GM21526 (cell line): Measurements from ENCODE around the gene LTF.
"Not testable (repeated sequence)": the region's sequence is repeated elsewhere in the genome, so short reads cannot be mapped to it uniquely, and the experiment has no call there.

ENCODE experiments used
- ATAC-seq: cut with Tn5 transposase; IDR thresholded peaks from one replicate; pipeline ENCODE4 v1.9.1; 2021; ENCODE audit warnings: moderate library complexity; ENCODE audit not compliant: unreplicated experiment, low FRiP score

Gene LTF

DNA sequence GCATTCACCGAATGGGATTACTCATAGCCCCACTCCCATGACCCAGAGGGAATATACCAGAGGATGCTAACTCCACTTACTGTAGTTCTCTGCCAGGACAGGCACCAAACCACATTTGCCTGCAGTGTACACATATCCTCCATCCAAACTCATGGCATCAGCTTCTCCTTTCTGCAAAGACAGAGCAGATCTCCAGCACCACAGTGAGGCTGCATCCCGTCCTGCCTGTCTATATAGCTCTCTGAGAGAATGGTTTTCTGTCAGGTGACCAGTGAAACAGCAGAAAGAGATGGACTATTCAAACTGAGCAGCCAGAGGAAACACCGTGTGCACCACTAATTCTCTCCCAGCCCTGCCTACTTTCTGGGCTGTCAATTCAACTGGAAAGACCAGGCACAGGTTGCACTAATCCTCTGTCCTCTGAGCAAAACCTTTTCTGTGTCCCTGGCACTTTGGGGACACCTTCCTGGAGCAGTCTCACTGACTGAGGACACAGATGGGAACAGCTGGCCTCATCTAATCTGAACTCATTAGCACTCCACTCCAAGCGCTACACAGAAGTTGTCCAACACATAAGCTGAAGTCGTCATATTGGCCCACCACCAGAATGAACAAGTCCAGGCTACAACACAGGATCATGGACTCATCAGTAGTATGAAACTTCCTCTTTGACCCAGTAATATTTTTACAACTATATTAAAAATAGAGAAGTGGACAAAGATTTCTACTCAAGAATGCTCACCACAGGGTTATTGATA lies 17.3 kb downstream of the LTF start:
- ATAC-seq = no peak

DNA sequence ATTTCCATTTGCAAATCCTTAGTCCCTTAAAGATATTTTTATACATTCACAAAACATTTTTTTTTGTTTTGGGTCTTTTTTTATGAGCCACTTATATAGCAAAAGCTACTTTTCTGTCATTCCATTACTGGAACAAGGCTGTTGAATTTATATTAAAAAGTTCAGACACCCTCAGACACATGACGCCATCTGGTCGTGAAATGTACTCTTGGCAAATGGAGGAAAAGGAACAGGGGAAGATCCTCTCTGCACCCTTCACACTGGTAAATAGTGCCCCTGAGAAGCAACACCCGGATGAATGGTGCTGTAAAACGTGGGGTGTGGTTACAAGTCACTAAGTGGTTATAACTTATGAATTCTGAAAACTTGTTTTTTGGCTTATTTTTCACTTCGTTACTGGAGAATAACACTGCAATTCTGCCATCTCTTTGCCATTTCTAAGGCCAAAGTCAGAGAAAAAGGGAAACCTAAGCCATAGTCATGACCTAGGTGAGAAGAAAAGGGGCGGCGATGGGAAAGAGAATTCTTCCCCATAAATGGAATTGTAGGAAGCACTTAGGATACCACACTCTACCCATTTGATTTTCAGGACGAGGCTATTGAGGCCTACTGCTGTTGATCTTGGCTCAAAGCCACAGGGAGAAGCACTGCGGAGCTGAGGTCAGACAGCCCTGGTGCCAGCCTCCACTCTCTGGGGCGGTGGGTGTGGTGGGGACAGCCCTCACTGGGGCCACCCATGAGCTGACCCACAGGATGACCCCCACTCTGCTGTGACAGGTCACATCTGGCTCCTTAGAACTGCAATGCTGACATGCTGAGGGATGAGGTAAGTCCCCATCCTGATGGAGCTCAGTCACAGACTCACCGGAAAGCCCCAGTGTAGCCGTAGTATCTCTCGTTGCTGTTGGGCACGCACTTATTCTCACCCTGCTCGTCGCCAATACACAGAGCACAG lies 21.9 kb downstream of the LTF start:
- ATAC-seq = no peak

DNA sequence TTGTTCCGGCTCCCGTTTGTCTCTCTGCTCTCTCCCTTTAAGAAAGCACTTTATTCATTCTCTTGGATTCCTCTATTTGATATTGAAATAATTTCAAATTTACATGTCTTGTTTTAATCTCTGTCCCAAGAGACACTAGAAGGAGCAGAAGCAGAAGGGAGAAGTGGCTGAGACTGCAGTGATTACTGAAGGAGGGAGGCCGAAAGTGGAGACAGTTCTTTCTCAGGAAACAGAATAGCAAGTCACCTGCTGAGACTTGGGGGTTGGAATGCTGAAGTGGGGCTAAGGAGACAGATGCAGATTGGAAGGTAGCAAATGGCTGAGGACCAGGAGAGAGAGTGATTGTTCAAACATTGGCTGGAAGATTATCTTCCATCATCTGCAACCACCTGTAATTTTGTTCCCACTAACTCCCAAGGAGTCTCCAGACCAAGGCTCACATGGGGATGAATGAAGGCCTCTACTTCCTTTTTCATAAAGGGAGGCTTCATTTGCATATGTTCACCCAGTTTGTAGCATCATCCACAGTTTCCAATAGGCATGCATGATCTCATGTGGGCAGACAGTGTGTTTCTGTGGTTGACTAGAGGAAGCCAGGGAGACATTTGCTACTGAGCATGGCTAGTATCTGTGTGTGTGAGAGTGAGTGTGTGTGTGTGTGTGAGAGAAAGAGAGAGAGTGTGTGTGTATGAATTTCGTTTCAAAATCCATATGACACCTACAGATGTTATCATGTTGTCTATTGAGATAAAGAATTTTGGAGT lies 24.0 kb downstream of the LTF start:
- peak; percentile 73 for ATAC-seq

DNA sequence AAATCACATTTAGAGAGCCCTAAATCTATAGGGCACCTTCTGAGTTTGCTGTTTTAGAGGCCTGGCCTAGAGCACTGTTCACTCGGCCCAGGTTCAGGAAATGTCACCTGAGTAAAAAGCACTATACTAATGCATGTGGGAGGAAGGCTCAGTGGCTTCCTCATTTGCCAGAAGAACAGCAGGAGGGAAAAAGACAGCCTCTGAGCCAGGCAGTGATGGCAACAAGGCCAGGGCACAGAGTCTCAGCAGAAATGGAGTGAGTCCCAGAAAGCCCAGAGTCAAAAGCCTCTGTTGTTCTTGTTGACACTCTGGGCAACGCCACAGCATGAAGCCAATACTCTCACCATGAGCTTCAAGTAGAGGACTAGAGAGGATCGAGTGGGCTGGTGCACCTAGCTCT lies 25.9 kb downstream of the LTF start:
- no peak for ATAC-seq

DNA sequence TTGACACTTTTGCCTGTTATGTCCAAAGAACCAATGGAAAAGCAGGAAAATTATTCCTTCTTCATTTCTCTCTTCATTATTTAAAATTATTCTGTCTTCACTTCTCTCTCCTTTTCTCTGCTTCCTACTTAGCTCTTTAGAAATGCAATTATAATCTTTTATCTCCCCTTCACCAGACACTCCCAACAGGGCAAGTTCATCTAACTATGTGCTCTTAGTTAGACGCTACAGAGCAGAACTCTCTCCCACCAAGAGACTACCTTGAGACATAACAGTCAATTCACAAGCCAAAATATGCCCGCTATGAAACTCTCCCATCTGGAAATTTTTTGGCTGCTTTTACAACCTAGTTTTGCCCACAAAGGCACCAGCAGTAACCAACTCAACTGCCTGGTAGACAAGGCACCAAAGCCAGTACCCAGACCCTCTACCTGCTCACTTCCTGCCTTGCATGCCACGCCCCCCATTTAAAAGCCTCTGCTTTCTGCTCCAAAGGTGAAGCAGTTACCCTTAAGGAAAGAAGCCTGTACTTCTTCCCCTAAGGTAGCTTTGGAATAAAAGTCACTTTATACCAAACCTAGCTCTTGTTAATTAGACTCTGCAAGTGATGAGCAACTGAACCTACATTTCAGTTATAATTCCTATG lies 29.5 kb downstream of the LTF start:
- ATAC-seq = no peak

DNA sequence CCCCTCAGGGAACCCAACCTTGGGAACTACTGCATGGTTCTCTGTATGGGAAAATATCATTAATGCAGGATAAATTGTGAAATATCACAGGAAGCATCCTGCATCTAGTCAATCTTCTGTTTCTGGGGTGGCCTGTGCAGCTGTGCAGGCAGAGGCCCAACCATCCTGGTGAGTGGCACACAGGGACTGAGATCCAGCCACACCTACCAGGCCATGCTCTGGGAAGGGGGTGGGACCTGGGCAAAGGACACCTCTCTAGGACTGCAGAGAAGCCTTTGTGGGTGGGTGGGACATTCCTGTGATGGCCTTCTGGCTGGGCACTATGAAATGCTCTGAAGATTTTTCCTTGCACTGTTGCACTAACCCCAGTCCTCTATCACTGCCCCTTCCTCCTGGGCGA lies 30.9 kb downstream of the LTF start:
- ATAC-seq = no peak

DNA sequence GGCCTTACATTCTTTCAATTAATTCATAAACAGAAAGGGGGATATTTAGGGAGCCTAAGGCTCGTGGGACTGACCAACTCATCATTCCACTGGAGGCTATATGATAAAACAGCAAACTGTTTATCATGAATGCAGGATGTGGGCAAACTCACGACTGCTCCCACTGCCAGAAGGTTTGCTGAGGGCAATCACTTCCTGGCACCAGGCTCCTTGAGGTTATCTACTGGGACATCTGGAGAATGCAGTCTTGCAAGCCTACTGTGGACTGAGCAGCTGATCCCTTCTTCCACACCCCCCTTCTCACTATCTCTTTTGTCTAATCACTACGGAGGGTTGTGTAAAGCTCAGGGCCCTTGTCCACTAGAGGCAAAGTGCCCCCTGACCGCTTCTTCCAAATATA lies 31.6 kb downstream of the LTF start:
- ATAC-seq = not testable (repeated sequence)

DNA sequence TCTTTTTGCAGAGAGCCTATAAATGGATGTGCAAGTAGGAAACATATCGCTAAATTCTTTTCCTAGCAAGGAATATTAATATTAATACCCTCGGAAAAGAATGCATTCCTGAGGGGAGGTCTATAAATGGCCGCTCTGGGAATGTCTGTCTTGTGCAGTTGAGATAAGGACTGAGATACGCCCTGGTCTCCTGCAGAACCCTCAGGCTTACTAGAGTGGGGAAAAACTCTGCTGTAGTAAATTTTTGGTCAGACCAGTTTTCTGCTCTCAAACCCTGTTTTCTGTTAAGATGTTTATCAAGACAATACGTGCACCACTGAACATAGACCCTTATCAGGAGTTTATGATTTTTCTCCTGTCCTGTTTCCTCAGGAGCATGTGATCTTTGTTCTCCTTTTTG lies 32.8 kb downstream of the LTF start:
- ATAC-seq = not testable (repeated sequence)

DNA sequence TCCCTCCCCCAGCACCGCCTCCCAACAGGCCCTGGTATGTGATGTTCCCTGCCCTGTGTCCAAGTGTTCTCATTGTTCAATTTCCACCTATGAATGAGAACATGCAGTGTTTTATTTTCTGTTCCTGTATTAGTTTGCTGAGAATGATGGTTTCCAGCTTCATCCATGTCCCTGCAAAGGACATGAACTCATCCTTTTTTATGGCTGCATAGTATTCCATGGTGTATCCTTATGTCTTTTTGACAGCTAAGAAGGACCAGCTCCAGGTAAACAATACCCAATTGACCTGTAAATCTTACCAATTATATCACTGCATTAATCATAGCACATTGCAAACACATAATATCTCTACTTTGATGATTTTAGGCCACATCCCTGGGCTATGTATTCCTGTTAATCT lies 33.8 kb downstream of the LTF start:
- not testable (repeated sequence) for ATAC-seq

DNA sequence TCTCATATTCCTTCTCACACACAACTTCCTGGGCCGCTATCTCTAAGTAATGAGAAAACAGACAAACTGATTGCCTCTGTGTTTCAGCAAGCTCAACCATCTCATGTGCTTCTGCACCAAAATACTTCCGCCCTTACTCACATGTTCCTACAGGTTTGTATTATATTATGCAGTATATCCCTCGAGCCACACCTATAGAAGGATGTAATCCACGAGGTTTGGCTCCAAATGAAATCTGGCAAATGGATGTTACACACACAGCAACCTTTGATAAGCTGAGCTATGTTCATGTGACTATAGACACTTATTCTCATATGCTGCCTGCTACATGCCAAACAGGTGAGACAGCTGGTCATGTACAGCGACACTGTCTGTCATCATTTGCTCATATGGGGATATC lies 35.0 kb downstream of the LTF start:
- no peak for ATAC-seq

DNA sequence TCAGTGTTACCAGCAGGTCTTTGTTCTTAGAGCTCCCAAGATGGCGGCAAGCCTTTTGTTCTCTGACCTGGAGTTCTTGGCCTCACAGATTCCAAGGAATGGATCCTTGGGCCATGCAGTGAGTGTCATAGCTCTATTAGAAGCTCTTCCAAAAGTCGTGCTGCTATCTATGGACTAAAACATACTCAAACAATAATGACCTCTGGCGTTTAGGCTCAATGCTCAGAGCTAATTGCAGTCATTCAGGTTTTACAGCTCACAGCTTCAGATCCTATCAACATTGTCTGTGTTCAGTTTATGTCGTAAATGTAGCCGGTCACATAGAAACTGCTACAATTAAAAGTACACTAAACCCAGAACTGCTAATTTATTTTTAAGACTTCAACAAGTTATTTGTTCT lies 35.5 kb downstream of the LTF start:
- no peak for ATAC-seq

DNA sequence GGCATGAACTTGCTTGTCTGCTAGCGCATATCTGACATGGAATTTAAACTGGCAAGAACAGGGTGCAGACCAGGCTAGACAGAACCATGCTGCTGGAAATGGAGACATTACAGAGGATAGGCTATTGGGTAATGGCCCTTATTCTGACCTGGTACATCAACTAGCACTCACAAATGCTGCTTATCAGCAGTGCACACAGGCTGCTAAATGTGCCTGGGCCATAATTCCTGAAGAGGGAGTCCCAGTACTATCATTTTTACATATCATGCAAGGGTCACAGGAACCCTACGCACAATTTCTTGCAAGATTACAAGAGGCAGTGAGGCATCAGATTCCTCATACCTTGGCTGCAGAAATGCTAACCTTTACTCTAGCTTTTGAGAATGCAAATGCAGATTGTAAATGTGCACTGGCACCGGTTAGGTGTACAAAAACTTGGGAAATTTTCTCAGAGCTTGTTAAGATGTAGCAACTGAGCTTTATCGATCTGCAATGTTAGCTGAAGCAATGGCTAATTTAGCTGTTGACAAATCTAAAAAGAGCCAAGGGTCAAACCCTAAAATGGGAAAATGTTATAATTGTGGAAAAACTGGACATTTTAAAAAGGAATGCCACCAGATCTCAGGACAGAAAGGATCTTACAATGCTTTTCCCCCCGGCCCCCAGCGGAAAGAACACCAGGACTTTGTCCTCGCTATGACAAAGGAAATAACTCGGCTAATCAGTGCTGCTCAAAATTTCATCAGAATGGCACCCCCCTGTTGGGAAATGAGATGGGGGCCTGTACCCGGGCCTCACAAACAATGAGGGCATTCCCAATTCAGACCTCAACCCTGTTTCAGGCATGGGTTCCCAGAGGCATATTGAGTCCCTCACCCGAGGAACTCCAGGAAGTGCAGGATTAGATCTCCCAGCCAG lies 36.5 kb downstream of the LTF start:
- no peak for ATAC-seq

DNA sequence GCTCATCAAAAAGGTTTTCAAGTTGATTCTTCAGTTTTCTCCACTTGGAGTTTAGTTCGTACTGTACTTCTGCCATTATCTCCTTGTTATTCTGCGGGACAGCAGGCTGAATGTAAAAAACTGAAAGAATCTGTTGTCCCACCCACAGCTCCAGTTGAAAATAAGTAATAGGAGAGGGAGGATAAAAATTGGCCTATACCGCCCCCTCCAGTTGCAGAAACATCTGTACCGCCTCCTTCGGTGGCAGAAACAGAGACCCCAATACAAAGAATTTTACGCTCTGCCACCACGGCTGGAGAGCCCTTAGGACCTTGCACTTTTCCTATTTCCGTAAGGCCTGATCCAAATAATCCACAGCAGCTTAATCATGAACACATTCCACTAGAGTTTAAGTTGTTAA lies 37.3 kb downstream of the LTF start:
- ATAC-seq = not testable (repeated sequence)

DNA sequence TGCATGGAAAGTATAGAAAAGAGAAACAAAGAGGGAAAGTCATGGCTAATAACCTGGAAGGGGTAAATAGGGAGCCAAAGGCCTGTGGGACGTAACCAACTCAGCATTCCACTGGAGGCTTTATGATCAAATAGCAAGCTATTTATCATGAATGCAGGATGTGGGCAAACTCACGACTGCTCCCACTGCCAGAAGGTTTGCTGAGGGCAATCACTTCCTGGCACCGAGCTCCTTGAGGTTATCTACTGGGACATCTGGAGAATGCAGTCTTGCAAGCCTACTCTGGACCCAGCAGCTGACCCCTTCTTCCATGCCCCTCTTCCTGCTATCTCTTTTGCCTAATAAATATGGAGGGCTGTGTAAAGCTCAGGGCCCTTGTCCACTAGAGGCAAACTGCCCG lies 38.2 kb downstream of the LTF start:
- ATAC-seq = not testable (repeated sequence)

DNA sequence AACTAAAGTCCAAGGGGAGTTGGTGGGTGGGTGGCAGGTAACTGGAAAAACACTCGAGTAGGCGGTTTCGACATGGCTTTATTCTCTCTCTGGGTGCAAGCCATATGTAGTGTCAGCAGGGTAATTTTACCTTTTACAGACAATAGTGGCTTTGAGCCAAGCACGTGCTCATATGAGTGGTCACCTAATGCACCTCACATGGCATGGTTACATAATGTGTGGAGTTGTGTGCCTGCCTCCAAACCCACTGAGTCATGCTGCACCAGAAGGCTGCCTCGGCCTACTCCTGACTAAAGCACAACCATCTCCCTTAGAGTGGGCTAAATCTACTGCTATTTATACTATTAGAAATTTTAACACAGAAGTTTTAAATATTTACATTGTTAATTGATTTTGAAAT lies 41.1 kb downstream of the LTF start:
- no peak for ATAC-seq

DNA sequence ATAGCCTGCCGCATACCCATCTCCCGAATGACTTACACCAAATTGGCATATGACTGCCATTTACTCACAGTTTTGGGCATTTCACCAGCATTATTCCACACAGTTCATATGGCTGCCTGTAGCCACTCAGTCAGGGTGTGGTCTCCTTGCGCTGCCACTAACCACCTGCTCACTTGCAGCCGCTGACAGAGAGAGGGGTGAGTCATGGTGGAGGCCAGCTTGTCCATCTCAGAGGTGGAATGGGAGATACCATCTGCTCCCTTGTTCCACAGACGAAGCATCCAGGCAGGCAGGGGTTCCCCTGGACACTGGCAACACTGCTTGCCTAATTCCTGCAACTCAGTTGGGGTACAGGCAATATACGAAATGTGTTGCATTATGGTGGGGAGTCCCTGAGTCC lies 42.1 kb downstream of the LTF start:
- no peak for ATAC-seq

DNA sequence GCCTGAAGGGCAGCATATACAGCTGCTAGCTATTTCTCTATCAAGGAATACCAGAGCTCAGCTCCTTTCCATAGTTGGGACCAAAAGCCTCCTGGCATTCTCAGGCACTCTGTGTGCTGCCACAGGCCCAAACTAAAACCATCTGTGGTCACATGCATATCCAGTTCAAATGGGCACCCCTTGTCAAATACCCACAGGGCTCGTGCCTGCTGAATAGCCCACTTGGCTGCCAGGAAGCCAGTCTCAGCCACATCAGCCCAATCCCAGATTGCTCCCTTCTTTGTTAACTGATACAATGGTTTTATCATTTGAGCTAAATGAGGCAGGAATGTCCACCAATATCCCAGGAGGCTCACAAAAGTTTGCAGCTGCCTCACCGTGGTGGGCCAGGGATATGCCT lies 43.8 kb downstream of the LTF start:
- no peak for ATAC-seq

DNA sequence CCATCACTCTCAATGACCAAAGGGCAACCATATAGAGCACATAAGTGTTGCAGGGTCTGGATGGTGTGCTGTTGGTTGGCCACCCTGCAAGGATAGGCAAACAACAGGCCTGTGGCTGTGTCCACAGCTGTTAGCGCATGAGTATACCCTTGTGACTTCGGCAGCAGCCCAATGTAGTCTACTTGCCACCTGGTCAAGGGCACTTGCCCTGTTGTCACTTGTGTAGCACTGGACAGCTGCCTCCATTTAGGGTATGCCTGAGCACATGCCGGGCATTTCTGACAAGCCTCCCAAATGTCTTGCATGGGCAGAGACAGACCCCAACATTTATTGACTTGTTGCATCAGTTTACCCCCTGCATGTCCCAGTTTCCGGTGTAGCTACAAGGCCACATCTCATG lies 44.9 kb downstream of the LTF start:
- ATAC-seq = no peak

DNA sequence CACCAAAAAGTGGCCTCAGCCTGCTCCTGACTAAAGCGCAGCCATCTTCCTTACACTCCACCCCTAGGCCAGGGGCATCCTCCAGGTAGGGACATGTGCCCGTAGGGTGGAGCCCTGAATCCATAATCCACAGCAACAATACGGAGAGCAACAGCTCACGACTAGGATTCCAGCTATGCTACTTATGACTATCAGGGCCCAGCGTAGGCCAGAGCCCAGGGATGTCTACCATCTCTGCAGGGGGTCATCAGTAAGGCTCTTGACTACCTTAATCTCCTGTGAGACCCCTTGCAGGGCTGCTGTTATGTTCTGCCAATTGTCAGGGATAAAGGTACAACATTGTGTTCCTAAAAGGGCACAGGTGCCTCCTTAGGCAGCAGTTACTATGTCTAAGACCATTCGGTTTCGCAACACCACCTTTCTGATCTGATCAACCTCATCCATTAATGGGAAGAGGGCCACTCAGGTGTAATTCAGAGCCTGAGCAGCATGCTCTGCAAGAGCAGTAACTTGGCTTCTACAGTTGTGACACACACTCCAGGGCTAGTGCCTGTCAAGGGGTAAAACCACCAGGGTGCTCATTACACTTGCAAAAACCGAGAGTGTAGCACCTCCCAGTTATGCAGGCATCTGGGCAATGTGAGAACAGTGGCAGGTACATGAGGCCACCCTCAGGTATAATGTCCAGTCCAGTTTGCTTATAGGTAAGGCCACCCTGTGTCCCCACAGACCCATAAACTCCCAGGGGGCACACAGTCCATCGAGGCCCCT lies 46.7 kb downstream of the LTF start:
- no peak for ATAC-seq
